Measurements from ENCODE around the gene HGS. TPM values are rescaled to one million over a fixed set of nuclear protein-coding genes. Genes with fewer than 3 reads are reported as not detected.

Gene HGS
- total RNA-seq, 1 experiment from 2014 or later: 240 TPM

- Histone ChIP-seq H3K9me3 (ENCODE audit: control insufficient read depth, insufficient read depth, low read depth, low read length) (no peaks in the 10 kb centered on the region), H3K27me3 (ENCODE audit: control insufficient read depth, insufficient read depth, low read length) (no peaks in the 10 kb centered on the region), H3K36me3 (ENCODE audit: control insufficient read depth, insufficient read depth, low read length) (no peaks in the 10 kb centered on the region), H3K4me1 (ENCODE audit: control insufficient read depth, insufficient read depth, low read length) (peaks cover 11% of the 10 kb centered on the region; the same call in 1 of the 2 replicates), H3K27ac (ENCODE audit: low read length) (no peak overlapping the region), H3K4me3 (ENCODE audit: low read depth in 2 of 2, low read length in 2 of 2) (no peak overlapping the region)
- intact Hi-C loops (cut with micrococcal nuclease; ENCODE audit: unreplicated experiment): no loop called here
- ATAC-seq (no peak), DNase-seq (ENCODE audit: low read depth, low spot score) (no peak)
- BruUV-seq (replicated peaks): no TSS peak
- TF ChIP-seq SIN3A (IDR thresholded peaks at IDR 0.05; ENCODE audit: borderline replicate concordance, insufficient read depth, low read depth, low read length): no peak
- no peak for TF ChIP-seq POLR2AphosphoS5 (IDR thresholded peaks at IDR 0.05; ENCODE audit: low read depth, low read length)
- no peak for TF ChIP-seq REST (IDR thresholded peaks at IDR 0.05; ENCODE audit: insufficient read depth in 1 of 2, low read depth in 2 of 2, low read length in 1 of 2)
- no peak for TF ChIP-seq TCF7L2 (IDR thresholded peaks at IDR 0.05; ENCODE audit: low read depth, low read length)
- TF ChIP-seq CTCF (IDR thresholded peaks at IDR 0.05): no peak
- ChIA-PET POLR2A (interaction anchor here (0.7 kb wide), 1 partner anchor 98 kb away, joined by 3 read pairs; the partner anchor contains the start of gene MCRIP1), CTCF (no interaction called here)
- in situ Hi-C loops (cut with HindIII; ENCODE audit: low pct_unique_long_range_greater_than_20kb, low sequenced_read_pairs): no loop called here
These were observed 50.8 kb downstream of the HGS start for GRCh38 chr17:81734405-81735263.

GRCh38 chr17:81735264-81736102 lies 51.7 kb downstream of the HGS start:
- in situ Hi-C loops (cut with HindIII; ENCODE audit: low pct_unique_long_range_greater_than_20kb, low sequenced_read_pairs): no loop called here
- peak overlapping the region; percentile 8 to 47; a peak in 3 of 4 replicates for H3K4me3 ChIP-seq (ENCODE audit: low read depth in 2 of 2, low read length in 2 of 2)
- TF ChIP-seq REST (IDR thresholded peaks at IDR 0.05; ENCODE audit: insufficient read depth in 1 of 2, low read depth in 2 of 2, low read length in 1 of 2) (no peak), CTCF (IDR thresholded peaks at IDR 0.05) (no peak), POLR2AphosphoS5 (IDR thresholded peaks at IDR 0.05; ENCODE audit: low read depth, low read length) (no peak), TCF7L2 (IDR thresholded peaks at IDR 0.05; ENCODE audit: low read depth, low read length) (no peak), SIN3A (IDR thresholded peaks at IDR 0.05; ENCODE audit: borderline replicate concordance, insufficient read depth, low read depth, low read length) (no peak)
- intact Hi-C loops (cut with micrococcal nuclease; ENCODE audit: unreplicated experiment): no loop called here
- H3K9me3 ChIP-seq (ENCODE audit: control insufficient read depth, insufficient read depth, low read depth, low read length): no peaks in the 10 kb centered on the region
- no TSS peak for BruUV-seq (replicated peaks)
- no peaks in the 10 kb centered on the region for H3K27me3 ChIP-seq (ENCODE audit: control insufficient read depth, insufficient read depth, low read length)
- H3K27ac ChIP-seq (ENCODE audit: low read length): no peak overlapping the region
- DNase-seq (ENCODE audit: low read depth, low spot score): no peak
- no peaks in the 10 kb centered on the region for H3K36me3 ChIP-seq (ENCODE audit: control insufficient read depth, insufficient read depth, low read length)
- ChIA-PET POLR2A (interaction anchor here (0.6 to 0.7 kb wide), 3 partner anchors 91 to 128 kb away, joined by 3 to 7 read pairs (median 5); partner anchors contain the start of gene MCRIP1), CTCF (interaction anchor here (0.6 to 1.0 kb wide), 3 partner anchors 24 to 118 kb away, joined by 4 to 7 read pairs (median 4); no protein-coding TSS in a partner anchor)
- H3K4me1 ChIP-seq (ENCODE audit: control insufficient read depth, insufficient read depth, low read length): peaks cover 11% of the 10 kb centered on the region; the same call in 1 of the 2 replicates
- ATAC-seq: peak; percentile 52

Data from Panc1 (cell line).